22Rv1 (cell line): ENCODE data around the gene C6orf62.
"Not testable (repeated sequence)": the region's sequence is repeated elsewhere in the genome, so short reads cannot be mapped to it uniquely, and the experiment has no call there.

Experiments used
- H3K27ac ChIP-seq: fragments of 450-650 bp; 2 replicates; pipeline ENCODE4 v1.5.1; 2017
- ZFX ChIP-seq: fragments of 450-650 bp; IDR thresholded peaks from 2 replicates; pipeline ENCODE4 v1.6.1; 2017; ENCODE audit warnings: antibody characterized with exemption, borderline replicate concordance
- TF ChIP-seq, protein P1 (sequence below): fragments of 450-650 bp; IDR thresholded peaks from 2 replicates; pipeline ENCODE4 v1.5.1; 2017; ENCODE audit warnings: mild to moderate bottlenecking

C6orf62 gene

DNA sequence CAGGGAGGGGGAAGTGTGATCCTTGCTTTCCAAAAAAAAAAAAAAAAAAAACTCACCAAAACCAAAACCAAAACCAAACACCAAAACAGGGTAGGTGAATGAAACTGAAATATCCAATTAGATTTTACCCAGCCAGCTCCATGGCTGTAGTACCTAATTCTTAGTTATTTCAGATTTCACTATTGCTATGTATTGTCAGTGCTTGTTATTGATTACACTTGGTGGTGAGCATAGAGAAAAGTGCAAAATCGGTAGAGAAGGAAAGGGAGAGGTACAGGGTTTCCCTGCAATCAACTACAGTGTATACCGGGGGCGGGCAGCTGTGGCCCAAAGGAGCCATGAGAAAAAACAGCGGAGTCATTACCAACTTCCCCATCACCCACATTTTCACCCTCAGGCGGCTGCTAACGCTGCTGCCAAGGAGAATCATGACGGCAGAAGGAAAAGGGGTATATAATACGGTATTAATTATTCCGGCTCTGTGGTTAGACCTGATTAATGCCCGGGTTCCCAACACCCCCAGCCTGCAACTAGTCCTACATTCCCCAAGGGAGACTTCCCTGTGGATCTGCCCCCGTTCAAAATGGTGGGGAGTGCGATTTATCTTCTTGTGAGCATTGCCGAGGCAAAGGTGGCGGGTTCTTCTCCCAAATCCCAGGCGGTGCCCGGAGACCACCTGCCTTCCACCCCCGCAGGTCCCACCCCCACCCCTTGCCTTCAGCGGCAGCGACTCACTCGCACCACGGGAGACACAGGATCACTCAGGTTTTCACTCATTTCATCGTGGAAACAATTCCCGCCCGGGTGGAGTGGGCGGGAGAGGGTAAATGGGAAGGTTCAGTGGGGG lies at the start of gene C6orf62:
Gene C6orf62, minus strand, starts transcription at position 30 of the 847 bp plus-strand sequence. CDS start 486 bp downstream, outside the sequence.
- H3K27ac ChIP-seq = peak within 1 kb of the TSS; percentile 97

DNA sequence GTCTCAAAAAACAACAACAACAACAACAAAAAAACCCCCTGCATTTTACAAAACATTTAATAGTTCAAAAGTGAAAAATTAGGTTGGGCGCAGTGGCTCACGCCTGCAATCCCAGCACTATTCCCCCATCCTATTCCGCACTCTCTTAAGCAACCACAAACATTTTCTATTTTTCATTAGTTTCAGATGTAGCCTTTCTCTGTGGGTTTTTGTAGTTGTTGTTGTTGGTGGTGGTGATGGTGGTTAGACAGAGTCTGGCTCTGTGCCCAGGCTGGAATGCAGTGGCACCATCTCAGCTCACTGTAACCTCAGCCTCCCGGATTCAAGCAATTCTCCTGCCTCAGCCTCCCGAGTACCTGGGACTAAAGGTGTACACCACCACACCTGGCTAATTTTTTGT lies 49.4 kb upstream of the C6orf62 start:
- TF ChIP-seq, protein P1, sequence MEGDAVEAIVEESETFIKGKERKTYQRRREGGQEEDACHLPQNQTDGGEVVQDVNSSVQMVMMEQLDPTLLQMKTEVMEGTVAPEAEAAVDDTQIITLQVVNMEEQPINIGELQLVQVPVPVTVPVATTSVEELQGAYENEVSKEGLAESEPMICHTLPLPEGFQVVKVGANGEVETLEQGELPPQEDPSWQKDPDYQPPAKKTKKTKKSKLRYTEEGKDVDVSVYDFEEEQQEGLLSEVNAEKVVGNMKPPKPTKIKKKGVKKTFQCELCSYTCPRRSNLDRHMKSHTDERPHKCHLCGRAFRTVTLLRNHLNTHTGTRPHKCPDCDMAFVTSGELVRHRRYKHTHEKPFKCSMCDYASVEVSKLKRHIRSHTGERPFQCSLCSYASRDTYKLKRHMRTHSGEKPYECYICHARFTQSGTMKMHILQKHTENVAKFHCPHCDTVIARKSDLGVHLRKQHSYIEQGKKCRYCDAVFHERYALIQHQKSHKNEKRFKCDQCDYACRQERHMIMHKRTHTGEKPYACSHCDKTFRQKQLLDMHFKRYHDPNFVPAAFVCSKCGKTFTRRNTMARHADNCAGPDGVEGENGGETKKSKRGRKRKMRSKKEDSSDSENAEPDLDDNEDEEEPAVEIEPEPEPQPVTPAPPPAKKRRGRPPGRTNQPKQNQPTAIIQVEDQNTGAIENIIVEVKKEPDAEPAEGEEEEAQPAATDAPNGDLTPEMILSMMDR = no peak
- H3K27ac ChIP-seq = no peak overlapping the region

More for the DNA sequence above, at the start of gene C6orf62:
- no peak for TF ChIP-seq ZFX
- TF ChIP-seq, protein P1 = no peak

- TF ChIP-seq, protein P1 = peak; percentile 65
- no peak for TF ChIP-seq ZFX
- H3K27ac ChIP-seq = no peak overlapping the region
Measured at GRCh38 chr6:24766680-24767462, 47.9 kb upstream of the C6orf62 start.

DNA sequence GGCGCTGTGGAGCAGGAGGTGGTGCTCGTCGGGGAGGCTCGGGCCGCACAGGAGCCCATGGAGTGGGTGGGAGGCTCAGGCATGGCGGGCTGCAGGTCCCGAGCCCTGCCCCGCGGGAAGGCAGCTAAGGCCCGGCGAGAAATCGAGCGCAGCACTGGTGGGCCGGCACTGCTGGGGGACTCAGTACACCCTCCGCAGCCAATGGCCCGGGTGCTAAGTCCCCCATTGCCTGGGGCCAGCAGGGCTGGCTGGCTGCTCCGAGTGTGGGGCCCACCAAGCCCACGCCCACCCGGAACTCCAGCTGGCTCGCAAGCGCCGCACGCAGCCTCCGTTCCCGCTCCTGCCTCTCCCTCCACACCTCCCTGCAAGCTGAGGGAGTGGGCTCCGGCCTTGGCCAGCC lies 47.0 kb upstream of the C6orf62 start:
- not testable (repeated sequence) for H3K27ac ChIP-seq

DNA sequence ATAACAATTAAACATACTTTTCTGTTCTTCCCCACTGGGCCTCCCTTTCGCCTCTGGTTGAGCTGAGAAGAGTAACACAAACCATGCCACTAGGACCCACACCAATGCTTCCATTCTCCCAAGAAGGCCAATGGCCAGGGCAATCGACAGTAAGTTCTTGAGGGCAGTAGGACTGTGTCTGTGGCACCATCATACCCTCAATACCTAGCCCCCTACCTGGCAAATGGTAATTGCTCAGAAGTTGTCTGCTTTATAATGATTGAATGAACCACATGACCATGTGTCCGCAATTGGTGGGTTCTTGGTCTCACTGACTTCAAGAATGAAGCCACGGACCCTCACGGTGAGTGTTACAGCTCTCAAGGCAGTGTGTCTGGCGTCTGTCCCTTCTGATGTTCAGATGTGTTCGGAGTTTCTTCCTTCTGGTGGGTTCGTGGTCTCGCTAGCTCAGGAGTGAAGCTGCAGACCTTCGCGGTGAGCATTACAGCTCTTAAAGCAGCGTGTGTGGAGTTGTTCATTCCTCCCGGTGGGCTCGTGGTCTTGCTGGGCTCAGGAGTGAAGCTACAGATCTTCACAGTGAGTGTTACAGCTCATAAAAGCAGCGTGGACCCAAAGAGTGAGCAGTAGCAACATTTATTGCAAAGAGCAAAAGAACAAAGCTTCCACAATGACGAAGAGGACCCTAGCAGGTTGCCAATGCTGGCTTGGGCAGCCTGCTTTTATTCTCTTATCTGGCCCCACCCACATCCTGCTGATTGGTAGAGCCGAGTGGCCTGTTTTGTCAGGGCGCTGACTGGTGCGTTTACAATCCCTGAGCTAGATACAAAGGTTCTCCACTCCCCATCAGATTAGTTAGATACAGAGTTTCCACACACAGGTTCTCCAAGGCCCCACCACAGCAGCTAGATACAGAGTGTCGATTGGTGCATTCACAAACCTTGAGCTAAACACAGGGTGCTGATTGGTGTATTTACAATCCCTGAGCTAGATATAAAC lies 46.2 kb upstream of the C6orf62 start:
- not testable (repeated sequence) for H3K27ac ChIP-seq

- TF ChIP-seq ZFX = no peak
- TF ChIP-seq, protein P1 = no peak
Measured at GRCh38 chr6:24763578-24763977, 44.6 kb upstream of the C6orf62 start.

DNA sequence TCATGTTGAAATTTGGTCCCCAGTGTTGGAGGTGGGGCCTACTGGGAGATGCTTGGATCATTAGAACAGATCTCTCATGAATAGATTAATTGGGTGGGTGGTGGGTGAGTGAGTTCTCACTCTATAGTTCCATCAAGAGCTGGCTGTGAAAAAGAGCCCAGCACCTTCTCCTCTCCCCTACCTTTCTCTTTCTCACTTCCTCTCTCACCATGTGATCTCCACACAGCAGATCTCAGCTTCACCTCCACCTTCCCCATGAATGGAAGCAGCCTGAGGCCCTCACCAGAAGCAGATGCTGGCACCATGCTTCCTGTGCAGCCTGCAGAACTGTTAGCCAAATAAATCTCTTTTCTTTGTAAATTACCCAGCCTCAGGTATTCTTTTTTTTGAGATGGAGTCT lies 42.9 kb upstream of the C6orf62 start:
- TF ChIP-seq, protein P1 = no peak
- TF ChIP-seq ZFX = no peak
- H3K27ac ChIP-seq = no peak overlapping the region

More at GRCh38 chr6:24763578-24763977, 44.6 kb upstream of the C6orf62 start:
- no peak overlapping the region for H3K27ac ChIP-seq
